GM19351 (cell line): ENCODE measurements around the gene EEF1G.
"Not testable (repeated sequence)": the region's sequence is repeated elsewhere in the genome, so short reads cannot be mapped to it uniquely, and the experiment has no call there.

ENCODE experiments used
- ATAC-seq: cut with Tn5 transposase; IDR thresholded peaks from one replicate; pipeline ENCODE4 v1.9.1; 2021; ENCODE audit warnings: mild to moderate bottlenecking, moderate library complexity; ENCODE audit not compliant: unreplicated experiment

The EEF1G gene

GRCh38 chr11:62603776-62604299, 30.1 kb upstream of the EEF1G start:
- ATAC-seq, result no peak

- ATAC-seq, result no peak
These were observed 29.3 kb upstream of the EEF1G start for GRCh38 chr11:62603072-62603408.

GRCh38 chr11:62602141-62603071, 28.7 kb upstream of the EEF1G start:
- ATAC-seq, result no peak

GRCh38 chr11:62601372-62602140, 27.9 kb upstream of the EEF1G start, which contains the start of gene MTA2:
Gene MTA2, minus strand, starts transcription at chr11:62601865. Its CDS starts 415 bp downstream, at chr11:62601450.
- ATAC-seq, result peak; percentile 72

- ATAC-seq, result no peak
These were observed 27.4 kb upstream of the EEF1G start for GRCh38 chr11:62601122-62601371.

GRCh38 chr11:62600367-62601121, 26.9 kb upstream of the EEF1G start:
- ATAC-seq, result no peak

- no peak for ATAC-seq
These were observed 26.2 kb upstream of the EEF1G start for GRCh38 chr11:62599901-62600300.

- peak; percentile 68 for ATAC-seq
These were observed 25.5 kb upstream of the EEF1G start for GRCh38 chr11:62599069-62599696.

GRCh38 chr11:62595124-62595523, 21.4 kb upstream of the EEF1G start:
- ATAC-seq, result no peak

- no peak for ATAC-seq
These were observed 19.8 kb upstream of the EEF1G start for GRCh38 chr11:62593434-62594044.

- ATAC-seq, result no peak
These were observed 19.3 kb upstream of the EEF1G start for GRCh38 chr11:62592989-62593421.

GRCh38 chr11:62592146-62592815, 18.6 kb upstream of the EEF1G start:
- ATAC-seq, result peak; percentile 5

GRCh38 chr11:62591448-62592145, 17.9 kb upstream of the EEF1G start, which contains the start of gene TUT1:
Gene TUT1, minus strand, starts transcription at chr11:62591523. Its CDS starts 38 bp downstream, at chr11:62591485.
- ATAC-seq, result peak; percentile 86

- ATAC-seq, result no peak
These were observed 15.4 kb upstream of the EEF1G start for GRCh38 chr11:62588966-62589637.

- not testable (repeated sequence) for ATAC-seq
These were observed 11.7 kb upstream of the EEF1G start for GRCh38 chr11:62585356-62585755.

GRCh38 chr11:62581735-62582134, 8.0 kb upstream of the EEF1G start:
- ATAC-seq, result not testable (repeated sequence)

GRCh38 chr11:62580959-62581715, 7.4 kb upstream of the EEF1G start:
- no peak for ATAC-seq

GRCh38 chr11:62579252-62579651, 5.6 kb upstream of the EEF1G start:
- no peak for ATAC-seq
